ACHN (cell line): ENCODE results near the gene ZNF341.
A peak's percentile ranks its signal among the peaks of the same experiment; 100 is the strongest.
"Not testable (repeated sequence)": the region's sequence is repeated elsewhere in the genome, so short reads cannot be mapped to it uniquely, and the experiment has no call there.

Source experiments
- DNase-seq: peaks from one replicate; pipeline ENCODE4 v3.0.0-alpha.2; 2015
- in situ Hi-C: cut with HindIII; loops from 2 replicates; pipeline ENCODE4 v1.10.0; 2017; ENCODE audit warnings: low sequenced_read_pairs, low pct_ligation_motif_present, low pct_unique_long_range_greater_than_20kb

Gene ZNF341

GRCh38 chr20:33700696-33701441 lies 30.9 kb upstream of the ZNF341 start:
- in situ Hi-C loops, result not testable (repeated sequence)

GRCh38 chr20:33701629-33702450 lies 30.0 kb upstream of the ZNF341 start:
- DNase-seq, result no peak
- in situ Hi-C loops, result no loop called here

More at GRCh38 chr20:33700696-33701441, 30.9 kb upstream of the ZNF341 start:
- DNase-seq, result not testable (repeated sequence)

GRCh38 chr20:33702861-33703260 lies 28.9 kb upstream of the ZNF341 start:
- DNase-seq, result no peak
- in situ Hi-C loops, result no loop called here

- in situ Hi-C loops, result no loop called here
- DNase-seq, result no peak
Measured at GRCh38 chr20:33703498-33704137, 28.2 kb upstream of the ZNF341 start.

GRCh38 chr20:33704197-33704924 lies 27.4 kb upstream of the ZNF341 start:
- DNase-seq, result no peak
- in situ Hi-C loops, result no loop called here

GRCh38 chr20:33707668-33708067 lies 24.1 kb upstream of the ZNF341 start:
- no peak for DNase-seq
- in situ Hi-C loops, result no loop called here

- in situ Hi-C loops, result no loop called here
- no peak for DNase-seq
Measured at GRCh38 chr20:33709398-33709797, 22.4 kb upstream of the ZNF341 start.

GRCh38 chr20:33709905-33710541 lies 21.8 kb upstream of the ZNF341 start:
- in situ Hi-C loops, result no loop called here
- DNase-seq, result no peak

- no peak for DNase-seq
- in situ Hi-C loops, result no loop called here
Measured at GRCh38 chr20:33710681-33711445, 20.9 kb upstream of the ZNF341 start.

GRCh38 chr20:33711446-33711738 lies 20.4 kb upstream of the ZNF341 start:
- DNase-seq, result no peak
- in situ Hi-C loops, result no loop called here

GRCh38 chr20:33713865-33714367 lies 17.9 kb upstream of the ZNF341 start:
- no peak for DNase-seq
- in situ Hi-C loops, result no loop called here

GRCh38 chr20:33716498-33716897 lies 15.3 kb upstream of the ZNF341 start:
- DNase-seq, result no peak
- in situ Hi-C loops, result no loop called here

- in situ Hi-C loops, result no loop called here
- no peak for DNase-seq
Measured at GRCh38 chr20:33719277-33719988, 12.4 kb upstream of the ZNF341 start.

- in situ Hi-C loops, result no loop called here
- DNase-seq, result peak; percentile 96
Measured at GRCh38 chr20:33719989-33720709, 11.6 kb upstream of the ZNF341 start, which contains the start of gene PXMP4. Gene PXMP4 (minus strand): TSS chr20:33720310. CDS start chr20:33720207, 103 bp downstream.

GRCh38 chr20:33721391-33722140 lies 10.2 kb upstream of the ZNF341 start:
- no peak for DNase-seq
- in situ Hi-C loops, result no loop called here
